ENCODE results near the gene RUNX2. TPM values are rescaled to one million over a fixed set of nuclear protein-coding genes. Genes with fewer than 3 reads are reported as not detected.

Gene RUNX2
- total RNA-seq, 4 donors from 2014 or later: 1.4 to 40.4 (median 5.1) TPM

- Histone ChIP-seq H3K27me3 (no peaks in the 10 kb centered on the region), H3K4me1 (peaks cover 0 to 11% (median 4%) of the 10 kb centered on the region in 4 donors), H3K9me3 (no peaks in the 10 kb centered on the region), H3K4me3 (no peak overlapping the region), H3K27ac (no peak overlapping the region), H3K36me3 (no peaks in the 10 kb centered on the region)
- no peak for TF ChIP-seq CTCF (IDR thresholded peaks at IDR 0.05)
- no peak for TF ChIP-seq POLR2A (IDR thresholded peaks at IDR 0.05)
- no peak for DNase-seq
These were observed 262.1 kb downstream of the RUNX2 start for GRCh38 chr6:45590226-45590625.

GRCh38 chr6:45590696-45591184 is 262.6 kb downstream of the RUNX2 start:
- no peaks in the 10 kb centered on the region for H3K27me3 ChIP-seq
- DNase-seq: no peak
- no peaks in the 10 kb centered on the region for H3K9me3 ChIP-seq
- no peak for TF ChIP-seq POLR2A (IDR thresholded peaks at IDR 0.05)
- TF ChIP-seq CTCF (IDR thresholded peaks at IDR 0.05): no peak
- H3K27ac ChIP-seq: peak overlapping the region in 1 of 4 donors; percentile 5
- no peaks in the 10 kb centered on the region for H3K36me3 ChIP-seq
- H3K4me1 ChIP-seq: peaks cover 0 to 11% (median 4%) of the 10 kb centered on the region in 4 donors
- no peak overlapping the region for H3K4me3 ChIP-seq

GRCh38 chr6:45591306-45591705 is 263.2 kb downstream of the RUNX2 start:
- Histone ChIP-seq H3K4me3 (no peak overlapping the region), H3K27ac (peak overlapping the region in 1 of 4 donors; percentile 5), H3K9me3 (no peaks in the 10 kb centered on the region), H3K36me3 (no peaks in the 10 kb centered on the region), H3K4me1 (peaks cover 0 to 10% (median 3%) of the 10 kb centered on the region in 4 donors), H3K27me3 (no peaks in the 10 kb centered on the region)
- no peak for TF ChIP-seq CTCF (IDR thresholded peaks at IDR 0.05)
- TF ChIP-seq POLR2A (IDR thresholded peaks at IDR 0.05): no peak
- no peak for DNase-seq

- Histone ChIP-seq H3K36me3 (no peaks in the 10 kb centered on the region), H3K9me3 (no peaks in the 10 kb centered on the region), H3K27ac (no peak overlapping the region), H3K27me3 (no peaks in the 10 kb centered on the region), H3K4me1 (peaks cover 0 to 7% (median 2%) of the 10 kb centered on the region in 4 donors), H3K4me3 (no peak overlapping the region)
- no peak for TF ChIP-seq POLR2A (IDR thresholded peaks at IDR 0.05)
- no peak for TF ChIP-seq CTCF (IDR thresholded peaks at IDR 0.05)
- no peak for DNase-seq
These were observed 263.8 kb downstream of the RUNX2 start for GRCh38 chr6:45591890-45592289.

- Histone ChIP-seq H3K9me3 (no peaks in the 10 kb centered on the region), H3K27me3 (no peaks in the 10 kb centered on the region), H3K27ac (no peak overlapping the region), H3K4me1 (peaks cover 0 to 4% (median 0%) of the 10 kb centered on the region in 4 donors), H3K36me3 (no peaks in the 10 kb centered on the region), H3K4me3 (no peak overlapping the region)
- no peak for DNase-seq
- TF ChIP-seq POLR2A (IDR thresholded peaks at IDR 0.05) (no peak), CTCF (IDR thresholded peaks at IDR 0.05) (no peak)
These were observed 264.9 kb downstream of the RUNX2 start for GRCh38 chr6:45592991-45593390.

Measured in Peyer's patch (tissue), 4 donors.